ENCODE measurements around the gene GDPD3. TPM values are rescaled to one million over a fixed set of nuclear protein-coding genes. Genes with fewer than 3 reads are reported as not detected.

The GDPD3 gene
- total and polyA plus RNA-seq, 2 of the 13 experiments (the other 11 are each of a cell fraction or from before 2014, with no cell fraction given) = 18.7 to 20.6 TPM

DNA sequence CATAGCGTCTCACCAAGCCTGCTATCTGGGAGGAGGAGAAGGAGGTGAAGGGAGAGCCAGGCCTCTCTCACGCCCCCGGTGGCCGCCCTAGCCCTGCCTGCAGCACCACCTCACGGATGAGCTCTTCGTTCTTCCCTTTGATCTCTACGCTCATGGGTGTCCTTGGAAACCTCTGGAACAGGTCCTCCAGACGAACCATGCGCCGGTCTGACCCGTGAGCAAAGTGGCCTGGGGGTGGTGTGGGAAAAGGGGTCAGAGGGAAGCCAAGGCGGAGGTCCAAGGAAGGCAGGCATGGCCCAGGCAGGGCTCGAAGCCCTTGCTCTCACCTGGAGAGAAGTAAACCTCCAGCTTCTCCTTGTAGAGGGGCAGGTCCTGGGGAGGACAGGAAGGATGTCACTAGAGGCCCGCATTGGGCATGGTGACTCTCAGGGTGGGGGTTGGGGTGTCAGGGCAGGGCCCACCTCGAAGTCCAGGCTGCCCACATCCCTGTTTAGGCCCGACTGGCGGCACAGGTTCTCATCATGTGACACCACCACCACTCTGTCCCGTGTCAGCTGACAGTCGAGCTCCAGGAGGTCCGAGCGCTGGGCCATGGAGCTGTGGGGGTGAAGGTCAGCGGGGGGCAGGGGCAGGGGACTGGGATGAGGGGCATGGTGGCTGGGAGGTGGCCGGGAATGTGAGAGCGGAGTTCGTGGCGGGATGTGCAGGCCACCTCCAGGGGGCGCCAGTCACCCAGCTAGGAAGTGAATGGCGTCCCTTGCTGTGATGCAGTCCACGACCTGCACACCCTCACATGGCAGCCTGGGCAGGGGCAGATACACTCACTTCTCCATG is 923 bp downstream of the GDPD3 start (continued):
- TF ChIP-seq, protein P1, sequence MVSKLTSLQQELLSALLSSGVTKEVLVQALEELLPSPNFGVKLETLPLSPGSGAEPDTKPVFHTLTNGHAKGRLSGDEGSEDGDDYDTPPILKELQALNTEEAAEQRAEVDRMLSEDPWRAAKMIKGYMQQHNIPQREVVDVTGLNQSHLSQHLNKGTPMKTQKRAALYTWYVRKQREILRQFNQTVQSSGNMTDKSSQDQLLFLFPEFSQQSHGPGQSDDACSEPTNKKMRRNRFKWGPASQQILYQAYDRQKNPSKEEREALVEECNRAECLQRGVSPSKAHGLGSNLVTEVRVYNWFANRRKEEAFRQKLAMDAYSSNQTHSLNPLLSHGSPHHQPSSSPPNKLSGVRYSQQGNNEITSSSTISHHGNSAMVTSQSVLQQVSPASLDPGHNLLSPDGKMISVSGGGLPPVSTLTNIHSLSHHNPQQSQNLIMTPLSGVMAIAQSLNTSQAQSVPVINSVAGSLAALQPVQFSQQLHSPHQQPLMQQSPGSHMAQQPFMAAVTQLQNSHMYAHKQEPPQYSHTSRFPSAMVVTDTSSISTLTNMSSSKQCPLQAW (CRISPR knock-in tag; IDR thresholded peaks at IDR 0.05) = peak; percentile 67; the same call in 1 of the 2 replicates
- TF ChIP-seq SMARCE1 (IDR thresholded peaks at IDR 0.05; ENCODE audit: borderline replicate concordance) (no peak), SMAD1 (CRISPR knock-in tag; IDR thresholded peaks at IDR 0.05; ENCODE audit: borderline replicate concordance, low read depth) (peak; percentile 86), ZBTB7A (CRISPR knock-in tag; IDR thresholded peaks at IDR 0.05) (peak; percentile 49; the same call in 1 of the 2 replicates), ZNF558 (CRISPR knock-in tag; IDR thresholded peaks at IDR 0.05; ENCODE audit: borderline replicate concordance) (no peak; the same call in 1 of the 2 replicates), MYNN (CRISPR knock-in tag; IDR thresholded peaks at IDR 0.05; ENCODE audit: low read depth) (no peak), ZNF33A (CRISPR knock-in tag; IDR thresholded peaks at IDR 0.05; ENCODE audit: borderline replicate concordance) (no peak), MBD4 (IDR thresholded peaks at IDR 0.05; ENCODE audit: borderline replicate concordance, low read length) (no peak), HNRNPH1 (optimal IDR thresholded peaks at IDR 0.05; ENCODE audit: low read depth, low read length) (peak; percentile 37), ZSCAN31 (CRISPR knock-in tag; IDR thresholded peaks at IDR 0.05; ENCODE audit: low read depth) (peak; percentile 77; the same call in 1 of the 2 replicates), ELF1 (CRISPR knock-in tag; IDR thresholded peaks at IDR 0.05) (peak; percentile 48; the same call in 1 of the 2 replicates), CHCHD3 (CRISPR knock-in tag; IDR thresholded peaks at IDR 0.05) (peak; percentile 79), FOSL1 (CRISPR knock-in tag; IDR thresholded peaks at IDR 0.05; ENCODE audit: borderline replicate concordance) (no peak), POLR2A (IDR thresholded peaks at IDR 0.05; ENCODE audit: insufficient read depth in 1 of 2, low read depth in 2 of 2, low read length in 2 of 2) (peak; percentile 21 to 47; a peak in 1 of 4 replicates), HES4 (CRISPR knock-in tag; IDR thresholded peaks at IDR 0.05; ENCODE audit: borderline replicate concordance) (0 out of 2 replicates have a peak, but pooled peaks have one; percentile 66), ZNF30 (CRISPR knock-in tag; IDR thresholded peaks at IDR 0.05) (no peak), ZBTB20 (CRISPR knock-in tag; IDR thresholded peaks at IDR 0.05; ENCODE audit: borderline replicate concordance, low read depth) (peak; percentile 74; the same call in 1 of the 2 replicates), RNF2 (conservative IDR thresholded peaks at IDR 0.05; ENCODE audit: low read depth) (peak; percentile 87; the same call in 1 of the 2 replicates), NFYB (CRISPR knock-in tag; IDR thresholded peaks at IDR 0.05) (no peak), ZNF530 (CRISPR knock-in tag; IDR thresholded peaks at IDR 0.05; ENCODE audit: low read depth) (peak; percentile 89; the same call in 1 of the 2 replicates)
- TF ChIP-seq, protein P2, sequence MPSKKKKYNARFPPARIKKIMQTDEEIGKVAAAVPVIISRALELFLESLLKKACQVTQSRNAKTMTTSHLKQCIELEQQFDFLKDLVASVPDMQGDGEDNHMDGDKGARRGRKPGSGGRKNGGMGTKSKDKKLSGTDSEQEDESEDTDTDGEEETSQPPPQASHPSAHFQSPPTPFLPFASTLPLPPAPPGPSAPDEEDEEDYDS (CRISPR knock-in tag; IDR thresholded peaks at IDR 0.05) = peak; percentile 28; the same call in 1 of the 2 replicates
- TF ChIP-seq, protein P3, sequence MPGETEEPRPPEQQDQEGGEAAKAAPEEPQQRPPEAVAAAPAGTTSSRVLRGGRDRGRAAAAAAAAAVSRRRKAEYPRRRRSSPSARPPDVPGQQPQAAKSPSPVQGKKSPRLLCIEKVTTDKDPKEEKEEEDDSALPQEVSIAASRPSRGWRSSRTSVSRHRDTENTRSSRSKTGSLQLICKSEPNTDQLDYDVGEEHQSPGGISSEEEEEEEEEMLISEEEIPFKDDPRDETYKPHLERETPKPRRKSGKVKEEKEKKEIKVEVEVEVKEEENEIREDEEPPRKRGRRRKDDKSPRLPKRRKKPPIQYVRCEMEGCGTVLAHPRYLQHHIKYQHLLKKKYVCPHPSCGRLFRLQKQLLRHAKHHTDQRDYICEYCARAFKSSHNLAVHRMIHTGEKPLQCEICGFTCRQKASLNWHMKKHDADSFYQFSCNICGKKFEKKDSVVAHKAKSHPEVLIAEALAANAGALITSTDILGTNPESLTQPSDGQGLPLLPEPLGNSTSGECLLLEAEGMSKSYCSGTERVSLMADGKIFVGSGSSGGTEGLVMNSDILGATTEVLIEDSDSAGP (CRISPR knock-in tag; IDR thresholded peaks at IDR 0.05; ENCODE audit: borderline replicate concordance) = peak; percentile 77
- TF ChIP-seq, protein P4, sequence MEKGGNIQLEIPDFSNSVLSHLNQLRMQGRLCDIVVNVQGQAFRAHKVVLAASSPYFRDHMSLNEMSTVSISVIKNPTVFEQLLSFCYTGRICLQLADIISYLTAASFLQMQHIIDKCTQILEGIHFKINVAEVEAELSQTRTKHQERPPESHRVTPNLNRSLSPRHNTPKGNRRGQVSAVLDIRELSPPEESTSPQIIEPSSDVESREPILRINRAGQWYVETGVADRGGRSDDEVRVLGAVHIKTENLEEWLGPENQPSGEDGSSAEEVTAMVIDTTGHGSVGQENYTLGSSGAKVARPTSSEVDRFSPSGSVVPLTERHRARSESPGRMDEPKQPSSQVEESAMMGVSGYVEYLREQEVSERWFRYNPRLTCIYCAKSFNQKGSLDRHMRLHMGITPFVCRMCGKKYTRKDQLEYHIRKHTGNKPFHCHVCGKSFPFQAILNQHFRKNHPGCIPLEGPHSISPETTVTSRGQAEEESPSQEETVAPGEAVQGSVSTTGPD (CRISPR knock-in tag; IDR thresholded peaks at IDR 0.05) = no peak
- TF ChIP-seq, protein P5, sequence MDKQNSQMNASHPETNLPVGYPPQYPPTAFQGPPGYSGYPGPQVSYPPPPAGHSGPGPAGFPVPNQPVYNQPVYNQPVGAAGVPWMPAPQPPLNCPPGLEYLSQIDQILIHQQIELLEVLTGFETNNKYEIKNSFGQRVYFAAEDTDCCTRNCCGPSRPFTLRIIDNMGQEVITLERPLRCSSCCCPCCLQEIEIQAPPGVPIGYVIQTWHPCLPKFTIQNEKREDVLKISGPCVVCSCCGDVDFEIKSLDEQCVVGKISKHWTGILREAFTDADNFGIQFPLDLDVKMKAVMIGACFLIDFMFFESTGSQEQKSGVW (CRISPR knock-in tag; IDR thresholded peaks at IDR 0.05; ENCODE audit: borderline replicate concordance) = no peak

Data from HepG2 (cell line).